ENCODE data around the gene PPP6R3.

PPP6R3 gene

GRCh38 chr11:68655806-68656205 is 195.3 kb downstream of the PPP6R3 start:
- DNase-seq, result no peak

GRCh38 chr11:68657021-68657780 is 196.6 kb downstream of the PPP6R3 start:
- no peak for DNase-seq

- no peak for DNase-seq
Measured at GRCh38 chr11:68658097-68658496, 197.5 kb downstream of the PPP6R3 start.

GRCh38 chr11:68658661-68659060 is 198.1 kb downstream of the PPP6R3 start:
- DNase-seq, result peak; percentile 81

- DNase-seq, result peak; percentile 97
Measured at GRCh38 chr11:68659158-68659921, 198.8 kb downstream of the PPP6R3 start.

GRCh38 chr11:68660066-68660810 is 199.7 kb downstream of the PPP6R3 start:
- DNase-seq, result no peak

GRCh38 chr11:68661014-68661413 is 200.5 kb downstream of the PPP6R3 start:
- DNase-seq, result no peak

GRCh38 chr11:68661697-68662603 is 201.4 kb downstream of the PPP6R3 start:
- no peak for DNase-seq

- DNase-seq, result no peak
Measured at GRCh38 chr11:68663482-68664010, 203.0 kb downstream of the PPP6R3 start.

GRCh38 chr11:68664141-68664540 is 203.6 kb downstream of the PPP6R3 start:
- DNase-seq, result no peak

GRCh38 chr11:68664906-68665305 is 204.4 kb downstream of the PPP6R3 start:
- no peak for DNase-seq

Data from NCI-H2227 treated with DMSO at 0.1 percent for 48 hours (cell line).